Lung (tissue), 12 donors: ENCODE data around the gene NEUROD2. TPM values are rescaled to one million over a fixed set of nuclear protein-coding genes. Genes with fewer than 3 reads are reported as not detected.

Experiments
- ATAC-seq: fragments of 200-7000 bp; cut with Tn5 transposase; one replicate; pipeline ENCODE4 v1.9.1; 2020; ENCODE audit warnings: moderate number of reproducible peaks; ENCODE audit not compliant: insufficient read depth, low FRiP score
- DNase-seq, 3 donors: peaks; one replicate each; pipeline ENCODE4 v3.0.0-alpha.2; 2013 to 2017
- H3K27ac ChIP-seq, 2 donors: one replicate each; pipeline ENCODE4 v1.5.1; 2013; ENCODE audit warnings: mild to moderate bottlenecking in 2 of 2, moderate library complexity in 2 of 2, control low read depth in 1 of 2, inconsistent platforms in 1 of 2, low read depth in 1 of 2, low read length in 1 of 2
- H3K27me3 ChIP-seq, 3 donors: one replicate each; pipeline ENCODE4 v1.5.1; 2013; ENCODE audit warnings: low read length in 2 of 3; ENCODE audit not compliant: control insufficient read depth in 3 of 3, insufficient read depth in 3 of 3
- H3K36me3 ChIP-seq, 4 donors: one replicate each; pipeline ENCODE4 v1.5.1; 2013; ENCODE audit warnings: low read length in 4 of 4, mild to moderate bottlenecking in 1 of 4, moderate library complexity in 1 of 4; ENCODE audit not compliant: control insufficient read depth in 4 of 4, insufficient read depth in 4 of 4
- H3K4me1 ChIP-seq, 5 donors: one replicate each; pipeline ENCODE4 v1.5.1; 2013; ENCODE audit warnings: low read length in 5 of 5, mild to moderate bottlenecking in 2 of 5, moderate library complexity in 1 of 5; ENCODE audit not compliant: control insufficient read depth in 5 of 5, insufficient read depth in 5 of 5
- H3K4me3 ChIP-seq: one replicate; pipeline ENCODE4 v1.5.1; 2013; ENCODE audit warnings: mild to moderate bottlenecking, control low read depth, moderate library complexity
- H3K9ac ChIP-seq, 2 donors: one replicate each; pipeline ENCODE4 v1.5.1; 2013; ENCODE audit warnings: low read length in 2 of 2, control low read depth in 1 of 2; ENCODE audit not compliant: insufficient read depth in 1 of 2
- H3K9me3 ChIP-seq, 4 donors: one replicate each; pipeline ENCODE4 v1.5.1; 2013; ENCODE audit warnings: low read length in 3 of 4, mild to moderate bottlenecking in 1 of 4, moderate library complexity in 1 of 4; ENCODE audit not compliant: control insufficient read depth in 4 of 4, insufficient read depth in 3 of 4
- WGBS, 2 donors: extraction: QIAGEN DNeasy Blood & Tissue Kit; methylation state at CpG; one replicate each; pipeline ENCODE4 v1.1.7; 2013; 5-methylcytosine and 5-hydroxymethylcytosine counted together
- polyA plus RNA-seq, 2 donors: library from polyadenylated mRNA; stranded (reverse); fragments of 200-250 nt; gene quantifications; one replicate each; pipeline ENCODE4 v1.2.1, GENCODE V29; 2013
- total RNA-seq, 2 donors: library from RNA; depleted of rRNA in 1 of 2; stranded (reverse); fragments of >200 nt in 1 of 2; gene quantifications; one replicate each; pipeline ENCODE4 v1.2.1, GENCODE V29; 2014 to 2021
- TF ChIP-seq, protein P1 (sequence below): IDR thresholded peaks from 2 replicates; pipeline ENCODE4 v1.5.1; 2012; ENCODE audit warnings: mild to moderate bottlenecking; ENCODE audit errors: control extremely low read depth, extremely low read depth
- donor health status: control.
- donor health status: control.
- donor health status: Bipolar disorder and iron deficiency.
- donor health status: healthy.
- donor health status: DM: yes; HTN: yes; CAD: no.

Gene NEUROD2
- total and polyA plus RNA-seq, 4 donors = 0.04 TPM; not detected in 3

GRCh38 chr17:39582658-39583057, 25.1 kb downstream of the NEUROD2 start:
- Histone ChIP-seq H3K9ac (no peak overlapping the region), H3K4me1 (peaks cover 0 to 17% (median 10%) of the 10 kb centered on the region in 5 donors), H3K27ac (no peak overlapping the region), H3K9me3 (no peaks in the 10 kb centered on the region), H3K4me3 (no peak overlapping the region), H3K36me3 (no peaks in the 10 kb centered on the region), H3K27me3 (no peaks in the 10 kb centered on the region)
- DNase-seq (no peak), ATAC-seq (no peak)
- TF ChIP-seq, protein P1, sequence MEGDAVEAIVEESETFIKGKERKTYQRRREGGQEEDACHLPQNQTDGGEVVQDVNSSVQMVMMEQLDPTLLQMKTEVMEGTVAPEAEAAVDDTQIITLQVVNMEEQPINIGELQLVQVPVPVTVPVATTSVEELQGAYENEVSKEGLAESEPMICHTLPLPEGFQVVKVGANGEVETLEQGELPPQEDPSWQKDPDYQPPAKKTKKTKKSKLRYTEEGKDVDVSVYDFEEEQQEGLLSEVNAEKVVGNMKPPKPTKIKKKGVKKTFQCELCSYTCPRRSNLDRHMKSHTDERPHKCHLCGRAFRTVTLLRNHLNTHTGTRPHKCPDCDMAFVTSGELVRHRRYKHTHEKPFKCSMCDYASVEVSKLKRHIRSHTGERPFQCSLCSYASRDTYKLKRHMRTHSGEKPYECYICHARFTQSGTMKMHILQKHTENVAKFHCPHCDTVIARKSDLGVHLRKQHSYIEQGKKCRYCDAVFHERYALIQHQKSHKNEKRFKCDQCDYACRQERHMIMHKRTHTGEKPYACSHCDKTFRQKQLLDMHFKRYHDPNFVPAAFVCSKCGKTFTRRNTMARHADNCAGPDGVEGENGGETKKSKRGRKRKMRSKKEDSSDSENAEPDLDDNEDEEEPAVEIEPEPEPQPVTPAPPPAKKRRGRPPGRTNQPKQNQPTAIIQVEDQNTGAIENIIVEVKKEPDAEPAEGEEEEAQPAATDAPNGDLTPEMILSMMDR = no peak
- 60 to 62% methylated on average over 2 of the region's 2 CpGs for WGBS, 2 donors

- Histone ChIP-seq H3K36me3 (no peaks in the 10 kb centered on the region), H3K9me3 (no peaks in the 10 kb centered on the region), H3K9ac (no peak overlapping the region), H3K4me3 (no peak overlapping the region), H3K27me3 (no peaks in the 10 kb centered on the region), H3K4me1 (peaks cover 0 to 17% (median 10%) of the 10 kb centered on the region in 5 donors), H3K27ac (no peak overlapping the region)
- no peak for DNase-seq
- TF ChIP-seq, protein P1 = no peak
- no peak for ATAC-seq
- WGBS, 2 donors = 91 to 92% methylated on average over 4 of the region's 4 CpGs
Measured at GRCh38 chr17:39581759-39582085, 26.0 kb downstream of the NEUROD2 start.

- H3K9ac ChIP-seq = no peak overlapping the region
- 92 to 94% methylated on average over 20 of the region's 20 CpGs for WGBS, 2 donors
- no peaks in the 10 kb centered on the region for H3K9me3 ChIP-seq
- DNase-seq (no peak), ATAC-seq (no peak)
- H3K36me3 ChIP-seq = no peaks in the 10 kb centered on the region
- peaks cover 0 to 17% (median 10%) of the 10 kb centered on the region in 5 donors for H3K4me1 ChIP-seq
- no peak overlapping the region for H3K4me3 ChIP-seq
- no peak overlapping the region for H3K27ac ChIP-seq
- TF ChIP-seq, protein P1 = no peak
- H3K27me3 ChIP-seq = no peaks in the 10 kb centered on the region
Measured at GRCh38 chr17:39581071-39581758, 26.5 kb downstream of the NEUROD2 start.

DNA sequence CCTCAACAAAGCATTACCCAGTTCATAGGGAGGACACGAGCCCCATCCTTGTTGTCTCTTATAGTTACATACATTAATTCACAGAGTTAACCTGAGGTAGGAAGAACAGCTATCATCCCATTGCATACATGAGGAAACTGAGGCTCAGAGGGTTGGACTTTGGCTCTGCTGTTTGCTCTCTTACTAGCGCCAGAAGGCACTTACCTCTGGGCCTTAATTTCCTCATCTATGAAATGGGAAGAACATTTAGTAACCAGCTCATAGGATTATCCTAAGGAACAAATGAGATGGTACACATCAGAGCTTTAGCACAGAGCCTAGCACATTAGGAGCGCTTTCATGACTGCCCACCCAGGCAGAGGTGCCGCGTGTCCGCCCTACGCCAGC, 27.6 kb downstream of the NEUROD2 start:
- Histone ChIP-seq H3K4me1 (peaks cover 0 to 17% (median 10%) of the 10 kb centered on the region in 5 donors), H3K27me3 (no peaks in the 10 kb centered on the region), H3K9ac (no peak overlapping the region), H3K9me3 (no peaks in the 10 kb centered on the region), H3K4me3 (no peak overlapping the region), H3K36me3 (no peaks in the 10 kb centered on the region), H3K27ac (no peak overlapping the region)
- no peak for ATAC-seq
- TF ChIP-seq, protein P1 = no peak
- no peak for DNase-seq
- 85 to 86% methylated on average over 7 of the region's 7 CpGs for WGBS, 2 donors
